Activated CD4-positive, alpha-beta T cell treated with anti-CD3 and anti-CD28 coated beads, Interleukin-2, amount 50 U/mL, for 1 hour (primary cell): ENCODE measurements around the gene TLL2.

Experiments
- DNase-seq: peaks from one replicate; pipeline ENCODE4 v3.0.0-alpha.2; 2020

The TLL2 gene

GRCh38 chr10:96505150-96506136 is 8.3 kb downstream of the TLL2 start:
- DNase-seq: no peak

GRCh38 chr10:96502561-96503282 is 11.0 kb downstream of the TLL2 start:
- no peak for DNase-seq

GRCh38 chr10:96501985-96502384 is 11.7 kb downstream of the TLL2 start:
- no peak for DNase-seq

GRCh38 chr10:96500519-96500918 is 13.2 kb downstream of the TLL2 start:
- no peak for DNase-seq

GRCh38 chr10:96500050-96500449 is 13.7 kb downstream of the TLL2 start:
- no peak for DNase-seq

GRCh38 chr10:96497391-96497790 is 16.3 kb downstream of the TLL2 start:
- DNase-seq: no peak

GRCh38 chr10:96496281-96496925 is 17.3 kb downstream of the TLL2 start:
- DNase-seq: no peak

- no peak for DNase-seq
Measured at GRCh38 chr10:96495544-96495943, 18.2 kb downstream of the TLL2 start.

- DNase-seq: no peak
Measured at GRCh38 chr10:96494694-96495093, 19.0 kb downstream of the TLL2 start.

GRCh38 chr10:96493871-96494525 is 19.7 kb downstream of the TLL2 start:
- DNase-seq: no peak

- DNase-seq: no peak
Measured at GRCh38 chr10:96493254-96493653, 20.5 kb downstream of the TLL2 start.

- DNase-seq: no peak
Measured at GRCh38 chr10:96491303-96491702, 22.4 kb downstream of the TLL2 start.

- DNase-seq: no peak
Measured at GRCh38 chr10:96488161-96488935, 25.4 kb downstream of the TLL2 start.

GRCh38 chr10:96482815-96483588 is 30.7 kb downstream of the TLL2 start:
- DNase-seq: no peak

GRCh38 chr10:96478355-96478754 is 35.4 kb downstream of the TLL2 start:
- no peak for DNase-seq

GRCh38 chr10:96473866-96474265 is 39.9 kb downstream of the TLL2 start:
- no peak for DNase-seq

GRCh38 chr10:96470116-96470743 is 43.5 kb downstream of the TLL2 start:
- DNase-seq: peak; percentile 5

GRCh38 chr10:96468845-96469244 is 44.9 kb downstream of the TLL2 start:
- no peak for DNase-seq

GRCh38 chr10:96465599-96465998 is 48.1 kb downstream of the TLL2 start:
- DNase-seq: no peak

GRCh38 chr10:96463562-96463961 is 50.2 kb downstream of the TLL2 start:
- no peak for DNase-seq
